Fibroblast of lung (primary cell): ENCODE measurements around the gene TCFL5. TPM values are rescaled to one million over a fixed set of nuclear protein-coding genes. Genes with fewer than 3 reads are reported as not detected.

Experiments
- DNase-seq, 2 donors: peaks; one replicate each; pipeline versions ENCODE4 v3.0.0 to v3.0.0-alpha.2; 2010; ENCODE audit warnings: low read depth in 2 of 2
- H2AFZ ChIP-seq: 2 replicates; pipeline ENCODE4 v1.5.1; 2012; ENCODE audit warnings: low read length, control low read depth, inconsistent platforms
- H3K27ac ChIP-seq: 2 replicates; pipeline ENCODE4 v1.5.1; 2011; ENCODE audit warnings: low read length, control low read depth; ENCODE audit not compliant: insufficient read depth
- H3K27me3 ChIP-seq: 2 replicates; pipeline ENCODE4 v1.5.1; 2011; ENCODE audit warnings: mild to moderate bottlenecking, low read length; ENCODE audit not compliant: control insufficient read depth, insufficient read depth
- H3K36me3 ChIP-seq: 2 replicates; pipeline ENCODE4 v1.5.1; 2011; ENCODE audit warnings: low read length; ENCODE audit not compliant: control insufficient read depth, insufficient read depth
- H3K4me1 ChIP-seq: 2 replicates; pipeline ENCODE4 v1.5.1; 2011; ENCODE audit warnings: low read length; ENCODE audit not compliant: control insufficient read depth, insufficient read depth; ENCODE audit errors: extremely low read depth
- H3K4me2 ChIP-seq: 2 replicates; pipeline ENCODE4 v1.5.1; 2011; ENCODE audit warnings: low read length, control low read depth; ENCODE audit not compliant: insufficient read depth; ENCODE audit errors: extremely low read depth
- H3K4me3 ChIP-seq, 4 experiments: fragments of 200-600 bp in 1 of 4; sonication (generic) in 1 of 4; replicated peaks in 1 of 4; 2 replicates each; pipeline ENCODE4 v1.5.1; 2011 to 2016; ENCODE audit warnings: low read length in 4 of 4, low read depth in 3 of 4, mild to moderate bottlenecking in 3 of 4, control low read depth in 2 of 4, inconsistent platforms in 1 of 4, mixed read lengths in 1 of 4; ENCODE audit not compliant: insufficient read depth in 1 of 4; ENCODE audit errors: control extremely low read depth in 1 of 4
- H3K79me2 ChIP-seq: 2 replicates; pipeline ENCODE4 v1.5.1; 2012; ENCODE audit warnings: mild to moderate bottlenecking, low read length, inconsistent platforms; ENCODE audit not compliant: control insufficient read depth, insufficient read depth
- H3K9ac ChIP-seq: 2 replicates; pipeline ENCODE4 v1.5.1; 2011; ENCODE audit warnings: mild to moderate bottlenecking, low read length, control low read depth; ENCODE audit not compliant: insufficient read depth
- H3K9me3 ChIP-seq: 2 replicates; pipeline ENCODE4 v1.5.1; 2012; ENCODE audit warnings: low read depth, low read length; ENCODE audit not compliant: control insufficient read depth, insufficient read depth
- H4K20me1 ChIP-seq: 2 replicates; pipeline ENCODE4 v1.5.1; 2011; ENCODE audit warnings: low read length; ENCODE audit not compliant: control insufficient read depth, insufficient read depth; ENCODE audit errors: extremely low read depth
- CTCF ChIP-seq, 2 donors: IDR thresholded peaks in 1 of 2; conservative IDR thresholded peaks in 1 of 2; 1 replicate in 1 of 2; 2 replicates in 1 of 2; pipeline ENCODE4 v1.5.1; 2011 to 2012; ENCODE audit warnings: low read length in 2 of 2, control low read depth in 1 of 2, inconsistent platforms in 1 of 2, low read depth in 1 of 2, mild to moderate bottlenecking in 1 of 2
- EZH2 ChIP-seq: IDR thresholded peaks from 2 replicates; pipeline ENCODE4 v1.5.1; 2012; ENCODE audit warnings: low read length, control low read depth, mild to moderate bottlenecking; ENCODE audit errors: missing control alignments
- polyA plus RNA-seq, 2 donors: library from polyadenylated mRNA; depleted of rRNA in 1 of 2; stranded (reverse) in 1 of 2; unstranded in 1 of 2; fragments of >200 nt; gene quantifications; 2 replicates each; pipeline ENCODE4 v1.2.1, GENCODE V29; 2011 to 2012; ENCODE audit warnings: missing spikeins in 1 of 2
- total RNA-seq: library from RNA; depleted of rRNA; stranded (reverse); fragments of >200 nt; gene quantifications from 2 replicates; pipeline ENCODE4 v1.2.1, GENCODE V29; 2014

TCFL5 gene
- total and polyA plus RNA-seq, 2 donors (not counting 1 experiment from before 2014, with no cell fraction given): 9.8 to 13.7 TPM

DNA sequence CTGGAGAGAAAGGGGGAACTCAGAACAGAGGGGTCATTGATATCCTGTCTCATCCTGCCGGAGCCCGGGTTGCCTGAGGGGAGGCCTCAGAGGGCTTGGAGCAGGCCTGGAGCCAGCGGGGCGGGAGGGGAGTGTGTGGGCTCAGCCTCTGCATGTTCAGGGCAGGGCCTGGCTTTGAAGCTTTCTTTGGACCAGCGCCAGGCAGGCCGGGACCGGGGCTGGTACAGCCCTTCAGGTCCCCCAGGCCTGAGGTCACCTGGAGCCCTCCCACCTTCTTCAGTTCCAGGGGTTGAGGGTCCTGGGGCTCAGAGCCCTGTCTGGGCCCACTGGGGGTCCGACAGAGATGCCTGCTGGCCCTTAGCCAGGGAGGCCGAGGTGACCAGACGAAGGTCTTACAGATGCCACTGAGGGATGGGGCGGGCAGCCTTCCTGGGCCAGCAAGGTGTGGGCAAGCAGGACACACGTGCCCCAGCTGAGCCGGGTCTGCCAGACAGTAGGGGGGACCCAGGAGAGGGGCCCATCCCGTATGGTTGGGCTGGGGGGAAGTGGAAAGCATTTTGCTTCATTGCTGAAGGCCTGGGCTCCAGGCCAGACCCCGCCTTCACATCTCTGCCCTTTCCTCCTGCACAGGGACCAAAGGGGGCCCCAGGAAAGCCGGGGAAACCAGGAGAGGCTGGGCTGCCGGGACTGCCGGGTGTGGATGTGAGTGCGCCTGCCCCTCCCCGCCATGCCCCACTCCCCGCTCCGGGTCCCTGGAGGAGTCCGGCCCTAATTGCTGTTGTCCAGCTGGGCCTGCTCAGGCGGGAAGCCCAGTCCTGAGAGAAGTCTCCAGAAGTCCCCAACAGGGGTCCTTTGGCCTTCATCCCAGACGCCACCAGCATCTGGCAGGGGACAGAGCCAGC is 42.8 kb downstream of the TCFL5 start:
- peaks cover 9% of the 10 kb centered on the region for H3K27me3 ChIP-seq
- peak overlapping the region; percentile 64 for H3K4me2 ChIP-seq
- no peaks in the 10 kb centered on the region for H4K20me1 ChIP-seq
- no peak for TF ChIP-seq CTCF (conservative IDR thresholded peaks at IDR 0.05 in 1 of 2, IDR thresholded peaks at IDR 0.05 in 1 of 2; ENCODE audit: low read depth in 1 of 2, low read length in 2 of 2)
- no peak for TF ChIP-seq EZH2
- H3K4me3 ChIP-seq: no peak overlapping the region
- H3K27ac ChIP-seq: no peak overlapping the region
- peaks cover 16% of the 10 kb centered on the region for H3K4me1 ChIP-seq
- H2AFZ ChIP-seq: no peak overlapping the region
- peak in 1 of 2 donors; percentile 70 for DNase-seq
- peaks cover 1% of the 10 kb centered on the region for H3K36me3 ChIP-seq
- no peaks in the 10 kb centered on the region for H3K9me3 ChIP-seq
- H3K79me2 ChIP-seq: no peaks in the 10 kb centered on the region
- H3K9ac ChIP-seq: no peak overlapping the region

DNA sequence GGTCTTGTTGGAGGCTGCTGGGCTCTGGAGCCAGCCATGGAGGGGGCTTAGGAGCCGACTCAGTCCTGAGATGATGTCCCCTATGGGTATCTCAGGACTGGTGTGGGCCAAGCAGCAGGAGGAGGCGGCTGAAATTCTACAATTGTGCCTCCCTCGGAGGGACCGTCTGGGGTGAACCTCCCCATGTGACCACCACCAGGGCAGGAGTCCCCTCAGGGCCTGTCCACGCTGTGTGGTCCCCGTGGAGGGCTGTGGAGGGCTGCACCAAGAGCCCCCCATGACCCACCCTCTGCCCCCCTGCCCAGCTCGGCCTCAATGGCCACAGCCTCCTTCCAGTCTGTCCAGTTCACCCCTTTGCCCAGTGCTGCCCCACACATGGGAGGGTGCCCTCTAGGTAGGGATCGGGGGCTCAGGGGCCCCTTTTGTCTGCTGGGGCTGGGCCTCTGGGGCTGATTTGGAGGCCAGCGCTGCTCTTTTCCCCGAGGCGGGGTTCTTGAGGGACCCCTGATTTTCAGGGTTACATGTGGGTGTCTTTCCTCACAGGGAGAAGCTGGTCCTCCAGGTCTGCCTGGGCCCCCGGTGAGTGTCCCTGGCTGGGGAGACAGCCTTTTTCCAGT is 43.5 kb downstream of the TCFL5 start:
- H3K4me1 ChIP-seq: peaks cover 16% of the 10 kb centered on the region

More for the DNA sequence above, 43.5 kb downstream of the TCFL5 start:
- Histone ChIP-seq H3K36me3 (peaks cover 1% of the 10 kb centered on the region), H3K4me2 (no peak overlapping the region), H3K9me3 (no peaks in the 10 kb centered on the region), H4K20me1 (no peaks in the 10 kb centered on the region), H3K27ac (no peak overlapping the region), H3K4me3 (no peak overlapping the region), H3K27me3 (peaks cover 9% of the 10 kb centered on the region), H3K9ac (no peak overlapping the region), H2AFZ (no peak overlapping the region), H3K79me2 (no peaks in the 10 kb centered on the region)
- DNase-seq: no peak
- TF ChIP-seq CTCF (conservative IDR thresholded peaks at IDR 0.05 in 1 of 2, IDR thresholded peaks at IDR 0.05 in 1 of 2; ENCODE audit: low read depth in 1 of 2, low read length in 2 of 2): no peak
- no peak for TF ChIP-seq EZH2
